NCI-H226 (cell line): ENCODE results near the gene APBA1.

Experiments used
- DNase-seq: peaks from one replicate; pipeline ENCODE4 v3.0.0-alpha.2; 2015

APBA1 gene

DNA sequence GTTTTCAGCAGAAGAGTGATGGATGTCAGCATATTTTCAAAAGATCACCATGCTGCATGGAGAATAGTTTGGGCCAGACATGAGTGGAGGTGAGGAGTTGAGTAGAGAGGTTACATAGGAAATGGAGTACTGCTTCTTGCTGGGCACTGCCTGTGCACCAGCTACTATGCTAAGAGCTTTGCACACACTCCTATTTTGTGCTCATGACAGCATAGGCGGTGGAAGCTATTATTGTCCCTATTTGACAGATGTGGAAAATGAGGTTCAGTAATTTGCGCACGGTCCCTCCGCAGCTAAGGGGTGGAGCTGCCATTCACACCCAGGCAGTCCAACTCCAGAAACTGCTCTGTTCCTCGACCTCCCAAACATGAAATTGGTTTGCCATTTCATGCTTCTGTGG is 279.3 kb downstream of the APBA1 start:
- DNase-seq, result no peak

DNA sequence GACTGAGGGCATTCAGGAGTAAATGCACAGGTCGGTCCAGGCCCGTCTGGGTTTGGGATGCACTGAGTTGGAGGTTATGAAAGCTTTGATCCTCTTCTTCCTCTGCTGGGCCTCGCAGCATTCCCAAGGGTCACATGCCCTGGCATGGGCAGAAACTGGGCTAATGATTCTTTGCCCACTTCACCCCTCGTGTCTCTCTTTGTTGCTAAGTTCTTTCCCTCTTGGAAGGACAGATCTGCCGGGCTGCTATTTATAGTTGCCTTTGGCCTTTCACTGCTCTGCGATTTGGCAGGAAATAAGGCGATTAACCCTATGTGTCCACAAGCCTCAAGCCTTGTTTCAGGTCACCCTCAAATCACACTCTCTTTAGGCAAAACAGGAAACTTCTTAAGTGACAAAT is 280.2 kb downstream of the APBA1 start:
- no peak for DNase-seq

DNA sequence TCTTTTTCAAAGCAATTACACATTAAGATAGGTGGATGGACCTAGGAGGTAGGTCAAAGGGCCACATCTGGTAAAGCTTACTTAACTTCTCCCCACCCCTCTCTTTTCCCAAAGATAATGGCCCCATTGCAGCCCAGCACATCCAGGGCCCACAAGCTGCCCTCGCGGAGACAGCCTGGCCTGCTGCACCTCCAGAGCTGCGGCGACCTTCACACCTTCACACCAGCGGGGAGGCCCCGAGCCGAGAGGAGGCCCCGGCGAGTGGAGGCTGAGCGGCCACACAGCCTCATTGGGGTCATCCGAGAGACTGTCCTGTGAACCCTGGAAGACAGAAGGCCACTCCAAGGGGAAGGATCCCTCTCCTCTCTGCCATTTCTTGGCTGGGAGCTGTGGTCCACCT is 280.7 kb downstream of the APBA1 start:
- no peak for DNase-seq

DNA sequence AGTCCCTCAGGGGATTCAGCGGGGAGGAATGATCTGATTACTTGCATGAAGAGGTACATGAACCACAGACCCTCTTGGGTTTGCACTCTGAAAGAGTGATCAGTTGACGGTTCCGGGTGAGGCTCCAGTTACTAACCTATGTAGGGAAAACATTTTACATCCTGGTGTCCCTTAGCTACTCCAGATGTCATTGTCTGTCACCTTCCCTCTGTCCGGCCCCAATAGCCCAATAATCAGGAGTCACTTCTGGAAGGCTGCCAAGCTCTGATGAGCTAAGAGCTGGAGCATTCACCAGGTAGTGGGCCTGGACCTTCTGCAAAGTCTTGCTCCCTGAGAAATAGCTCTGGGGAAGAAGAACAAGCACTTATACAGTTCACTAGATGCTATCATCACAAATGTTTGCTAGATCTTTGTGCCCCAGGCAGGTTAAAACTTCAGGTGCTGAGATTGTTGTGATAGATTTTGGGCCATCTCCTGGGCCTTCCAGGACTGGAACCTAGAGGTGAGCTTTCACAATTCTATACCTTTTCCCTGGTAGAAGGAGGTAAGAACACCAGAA is 282.7 kb downstream of the APBA1 start:
- DNase-seq, result no peak

DNA sequence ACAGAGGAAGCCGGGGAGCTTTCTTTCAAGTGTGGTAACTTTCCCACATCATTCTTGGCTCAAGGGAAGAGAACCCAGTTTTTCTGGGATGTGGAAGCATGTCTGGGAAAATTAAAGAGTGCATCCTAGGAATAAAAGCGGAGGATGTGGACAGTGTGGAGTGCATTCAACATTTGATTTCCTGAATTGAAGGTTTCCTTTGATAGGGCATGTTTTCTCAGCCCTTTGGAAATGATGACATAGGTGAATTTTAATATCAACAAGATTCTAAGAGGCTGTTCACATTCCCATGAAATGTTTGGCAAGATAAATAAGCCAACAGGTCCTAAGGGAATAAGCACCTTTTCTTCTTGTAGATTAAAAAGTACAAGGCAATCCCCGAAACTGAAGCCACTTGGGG is 283.6 kb downstream of the APBA1 start:
- no peak for DNase-seq

DNA sequence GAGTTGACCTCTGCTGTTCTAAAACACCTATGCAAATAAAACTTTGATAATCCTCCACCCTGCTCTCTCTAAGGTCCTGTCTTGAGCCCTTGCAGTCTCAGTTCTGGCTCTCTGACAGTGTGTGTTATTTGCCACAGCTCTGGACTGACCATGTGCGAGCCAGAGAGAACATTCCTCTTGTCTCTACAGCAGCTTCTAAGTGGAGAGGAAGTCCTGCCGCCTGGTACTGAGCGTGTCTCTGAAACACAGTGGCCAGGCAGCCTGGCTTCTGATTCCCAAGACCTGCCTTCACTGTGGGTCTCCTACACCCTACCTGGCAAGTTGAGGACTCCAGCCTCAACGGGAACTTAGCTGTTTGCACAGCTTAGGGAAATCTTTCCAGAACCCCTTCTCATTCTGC is 285.5 kb downstream of the APBA1 start:
- DNase-seq, result no peak

DNA sequence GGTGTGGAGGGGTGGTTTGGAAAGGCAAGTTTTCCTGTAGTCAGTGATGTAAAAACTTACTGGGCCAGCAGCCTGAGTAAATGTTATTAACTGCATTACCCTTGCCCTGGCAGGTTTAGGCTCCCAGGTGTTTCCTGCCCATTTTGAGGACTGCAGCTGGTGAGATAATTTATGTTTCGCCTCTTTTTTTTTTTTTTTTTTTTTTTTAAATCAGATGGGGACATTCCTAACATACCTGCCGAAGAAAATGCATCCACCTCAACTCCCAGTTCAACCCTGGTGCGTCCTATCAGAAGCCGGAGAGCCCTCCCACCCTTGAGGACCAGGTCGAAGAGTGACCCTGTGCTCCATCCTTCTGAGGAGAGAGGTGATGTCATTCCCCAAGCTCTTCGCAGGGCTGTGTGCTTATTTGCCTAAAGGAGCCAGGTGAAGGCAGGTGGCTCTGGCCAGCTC is 286.6 kb downstream of the APBA1 start:
- DNase-seq, result no peak

DNA sequence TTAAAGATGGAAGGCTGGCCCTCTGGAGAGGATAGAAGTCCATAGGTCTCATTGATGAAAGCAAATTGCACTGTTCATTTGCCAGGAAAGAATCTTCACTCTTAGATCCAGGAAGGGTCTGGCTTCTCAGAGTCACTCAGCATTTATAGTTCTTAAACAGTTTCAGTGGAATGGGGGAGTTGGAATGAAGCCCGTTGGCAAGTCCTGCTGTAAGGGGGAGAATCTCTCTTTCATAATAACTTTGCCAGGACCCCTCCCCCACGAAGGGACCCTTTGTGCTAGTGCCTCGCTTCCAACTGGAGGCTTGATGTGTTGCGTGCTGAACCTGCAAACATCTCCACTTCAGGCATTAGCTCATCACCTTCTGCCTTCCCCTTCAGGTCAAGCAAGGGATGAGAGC is 290.0 kb downstream of the APBA1 start:
- no peak for DNase-seq

DNA sequence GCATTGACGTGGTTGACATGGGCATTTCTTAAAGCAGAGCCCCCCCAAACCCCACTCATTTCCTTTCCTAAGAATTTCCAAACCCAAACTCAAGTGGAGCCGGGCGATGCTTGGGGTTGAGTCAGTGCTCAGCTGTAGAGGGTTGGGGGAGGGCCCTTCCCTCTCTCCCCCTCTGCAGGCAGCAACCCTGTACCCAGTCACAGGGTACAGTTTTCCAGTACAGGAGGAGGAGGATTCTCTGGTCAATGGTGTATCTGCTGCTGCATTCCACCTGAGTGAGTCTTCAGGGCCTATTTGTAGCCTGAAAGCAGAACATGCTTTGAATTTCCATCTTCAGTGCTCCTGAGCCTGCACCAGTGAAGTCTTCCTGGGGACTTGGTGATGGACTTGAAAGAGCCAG is 291.4 kb downstream of the APBA1 start:
- peak; percentile 91 for DNase-seq

DNA sequence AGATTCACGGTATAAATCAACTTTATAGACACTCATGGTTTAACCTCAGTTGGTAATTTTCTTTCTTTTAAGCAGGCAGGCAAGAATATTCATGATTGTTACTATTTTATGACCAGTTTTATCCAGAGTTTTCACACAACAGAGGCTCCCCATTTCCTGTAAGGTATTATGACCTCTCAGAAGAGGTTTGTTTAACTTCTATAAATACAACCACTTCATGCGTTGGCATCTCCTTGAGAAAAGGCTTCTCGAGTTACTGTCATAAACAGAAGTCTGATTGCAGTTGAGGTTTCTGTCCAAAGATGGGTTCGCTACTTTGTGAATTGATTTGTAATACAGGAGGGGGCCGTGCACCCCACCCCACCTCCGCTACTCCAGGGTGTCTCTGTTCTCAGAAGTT is 291.9 kb downstream of the APBA1 start:
- no peak for DNase-seq

DNA sequence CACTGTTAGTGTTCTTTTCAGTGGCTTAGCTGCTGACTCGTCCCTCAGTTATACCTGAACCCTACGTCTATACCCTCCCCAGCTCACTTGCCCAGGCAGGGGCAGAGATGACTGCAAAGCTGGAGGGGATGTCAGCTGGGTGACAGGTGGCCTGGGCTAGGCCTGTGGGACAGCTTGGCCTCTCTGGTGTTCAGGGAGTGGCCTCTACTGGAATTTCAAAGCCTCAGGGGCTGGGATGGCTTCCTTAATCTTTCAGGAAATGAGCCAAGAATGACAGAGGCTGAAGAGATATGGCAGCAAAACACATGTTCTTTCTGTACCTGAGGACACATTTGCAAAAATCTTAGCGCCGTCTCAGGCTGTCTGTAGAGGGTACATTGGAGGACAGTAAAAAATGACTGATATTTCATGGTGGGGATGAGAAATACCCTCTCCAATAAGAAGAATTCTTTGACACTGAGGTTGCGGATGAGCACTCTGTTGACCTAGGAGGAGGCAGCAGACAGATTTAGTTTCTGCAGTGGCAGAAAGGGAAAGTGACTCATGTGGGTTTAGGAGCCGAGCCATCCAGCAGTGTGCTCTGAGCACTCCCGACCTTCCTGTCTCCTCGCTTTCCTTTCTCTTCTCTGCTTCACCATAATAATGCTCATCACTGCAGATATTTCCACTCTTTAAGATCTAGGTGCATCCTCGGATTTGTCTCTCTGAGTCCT is 292.7 kb downstream of the APBA1 start:
- DNase-seq, result peak; percentile 62

DNA sequence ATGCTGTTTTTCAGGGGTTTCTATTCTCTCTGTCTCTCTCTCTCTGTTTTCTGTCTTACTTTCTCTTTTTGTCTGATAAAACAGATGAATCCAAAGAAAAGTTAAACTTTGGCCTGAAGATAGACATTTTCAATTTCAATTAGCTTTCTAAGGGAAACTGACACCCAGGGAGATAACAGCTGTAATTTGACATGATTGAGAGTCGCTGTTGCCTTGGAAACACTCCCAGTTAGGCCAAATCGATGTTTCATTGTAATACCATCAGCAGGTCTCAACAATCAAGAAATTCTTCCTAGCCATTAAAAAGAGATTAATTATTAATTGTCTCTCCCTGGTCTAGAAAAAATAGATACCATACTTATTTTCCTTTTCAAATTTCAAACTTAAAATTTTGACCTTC is 294.2 kb downstream of the APBA1 start:
- no peak for DNase-seq
